Astrocyte (in vitro differentiated cells and primary cell): ENCODE results near the gene SRSF2.

Experiments used
- EZH2 ChIP-seq: IDR thresholded peaks from 2 replicates; pipeline ENCODE4 v1.6.1; 2012; ENCODE audit warnings: mild to moderate bottlenecking, low read length, inconsistent platforms; ENCODE audit not compliant: insufficient read depth
- TF ChIP-seq, protein P1 (sequence below): IDR thresholded peaks from 2 replicates; pipeline ENCODE4 v1.5.1; 2011; ENCODE audit warnings: low read depth, mild to moderate bottlenecking, inconsistent platforms, low read length, moderate library complexity; ENCODE audit not compliant: insufficient read depth

DNA sequence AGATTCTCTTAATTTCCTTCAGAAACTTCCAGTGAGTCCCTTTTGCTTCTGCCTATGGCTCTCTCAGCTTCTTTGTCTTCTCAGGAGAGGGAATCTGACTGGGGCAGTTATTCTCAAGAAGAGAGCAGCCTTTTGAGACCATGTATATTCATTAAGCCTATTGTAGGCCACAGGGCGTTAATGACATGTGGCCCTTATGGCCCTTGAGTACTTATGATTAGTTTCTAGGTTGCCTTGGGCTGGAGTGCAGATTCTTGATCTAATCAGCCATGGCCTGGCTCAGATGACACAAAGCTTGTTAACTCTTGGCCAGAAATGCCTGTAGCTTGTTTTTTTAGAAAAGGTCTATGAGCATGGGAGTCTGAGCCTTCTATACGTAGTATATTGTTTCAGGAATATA is 18.2 kb upstream of the SRSF2 start:
- TF ChIP-seq, protein P1, sequence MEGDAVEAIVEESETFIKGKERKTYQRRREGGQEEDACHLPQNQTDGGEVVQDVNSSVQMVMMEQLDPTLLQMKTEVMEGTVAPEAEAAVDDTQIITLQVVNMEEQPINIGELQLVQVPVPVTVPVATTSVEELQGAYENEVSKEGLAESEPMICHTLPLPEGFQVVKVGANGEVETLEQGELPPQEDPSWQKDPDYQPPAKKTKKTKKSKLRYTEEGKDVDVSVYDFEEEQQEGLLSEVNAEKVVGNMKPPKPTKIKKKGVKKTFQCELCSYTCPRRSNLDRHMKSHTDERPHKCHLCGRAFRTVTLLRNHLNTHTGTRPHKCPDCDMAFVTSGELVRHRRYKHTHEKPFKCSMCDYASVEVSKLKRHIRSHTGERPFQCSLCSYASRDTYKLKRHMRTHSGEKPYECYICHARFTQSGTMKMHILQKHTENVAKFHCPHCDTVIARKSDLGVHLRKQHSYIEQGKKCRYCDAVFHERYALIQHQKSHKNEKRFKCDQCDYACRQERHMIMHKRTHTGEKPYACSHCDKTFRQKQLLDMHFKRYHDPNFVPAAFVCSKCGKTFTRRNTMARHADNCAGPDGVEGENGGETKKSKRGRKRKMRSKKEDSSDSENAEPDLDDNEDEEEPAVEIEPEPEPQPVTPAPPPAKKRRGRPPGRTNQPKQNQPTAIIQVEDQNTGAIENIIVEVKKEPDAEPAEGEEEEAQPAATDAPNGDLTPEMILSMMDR, result no peak
- TF ChIP-seq EZH2, result no peak
